Urinary bladder (tissue), 4 donors: Measurements from ENCODE around the gene CD8B2. TPM values are rescaled to one million over a fixed set of nuclear protein-coding genes. Genes with fewer than 3 reads are reported as not detected.
"Not testable (repeated sequence)": the region's sequence is repeated elsewhere in the genome, so short reads cannot be mapped to it uniquely, and the experiment has no call there.

Source experiments
- DNase-seq: peaks from one replicate; pipeline ENCODE4 v3.0.0-alpha.2; 2015; ENCODE audit errors: extremely low spot score
- H3K27ac ChIP-seq: one replicate; pipeline ENCODE4 v1.5.1; 2013; ENCODE audit warnings: low read depth, mild to moderate bottlenecking, moderate library complexity
- H3K36me3 ChIP-seq: one replicate; pipeline ENCODE4 v1.6.1; 2013; ENCODE audit warnings: mild to moderate bottlenecking, moderate library complexity; ENCODE audit not compliant: insufficient read depth
- H3K4me1 ChIP-seq: one replicate; pipeline ENCODE4 v1.6.1; 2013; ENCODE audit warnings: mild to moderate bottlenecking, moderate library complexity; ENCODE audit not compliant: insufficient read depth
- H3K4me3 ChIP-seq: one replicate; pipeline ENCODE4 v1.5.1; 2013; ENCODE audit warnings: low read depth, low read length
- WGBS: extraction: QIAGEN DNeasy Blood & Tissue Kit; methylation state at CpG from one replicate; pipeline ENCODE4 v1.1.7; 2013; 5-methylcytosine and 5-hydroxymethylcytosine counted together
- polyA plus RNA-seq: library from polyadenylated mRNA; stranded (reverse); fragments of 200-250 nt; gene quantifications from one replicate; pipeline ENCODE4 v1.2.3, GENCODE V29; 2013
- total RNA-seq: library from RNA; depleted of rRNA; stranded (reverse); fragments of >200 nt; gene quantifications from one replicate; pipeline ENCODE4 v1.2.3, GENCODE V29; 2014
- donor health status: healthy with polysubstance abuse.
- donor health status: healthy.

The CD8B2 gene
- total and polyA plus RNA-seq, 2 donors: 0.37 to 1.8 TPM

GRCh38 chr2:106566050-106566449 lies 78.9 kb downstream of the CD8B2 start:
- 50% methylated on average over 6 of the region's 6 CpGs for WGBS
- Histone ChIP-seq H3K36me3 (no peaks in the 10 kb centered on the region), H3K4me1 (peaks cover 2% of the 10 kb centered on the region), H3K4me3 (no peak overlapping the region), H3K27ac (peak overlapping the region; percentile 33)
- DNase-seq: no peak

GRCh38 chr2:106566484-106566883 lies 79.3 kb downstream of the CD8B2 start:
- not testable (repeated sequence) for DNase-seq, H3K4me3 ChIP-seq, H3K4me1 ChIP-seq, H3K36me3 ChIP-seq
- peak overlapping the region; percentile 33 for H3K27ac ChIP-seq

GRCh38 chr2:106570316-106570715 lies 83.2 kb downstream of the CD8B2 start:
- WGBS: 89% methylated on average over 3 of the region's 3 CpGs

More at GRCh38 chr2:106570316-106570715, 83.2 kb downstream of the CD8B2 start:
- Histone ChIP-seq H3K27ac (no peak overlapping the region), H3K4me1 (no peaks in the 10 kb centered on the region), H3K4me3 (no peak overlapping the region), H3K36me3 (no peaks in the 10 kb centered on the region)
- no peak for DNase-seq

Other genes with a start within 250 kb of the CD8B2 start
- 1.6 TPM for gene RGPD3, start 19.0 kb upstream of the CD8B2 start, total RNA-seq
- 0.32 TPM for gene RGPD3, start 19.0 kb upstream of the CD8B2 start, polyA plus RNA-seq